Nephron progenitor cell (in vitro differentiated cells): ENCODE data around the gene MED10.

Experiments
- DNase-seq: peaks from one replicate; pipeline ENCODE4 v3.0.0; 2021
- H3K27ac Mint-ChIP-seq: 2 replicates; pipeline ENCODE4 v1.8.0; 2021; ENCODE audit warnings: mild to moderate bottlenecking, moderate library complexity, mixed read lengths
- H3K27me3 Mint-ChIP-seq: 2 replicates; pipeline ENCODE4 v1.8.0; 2021; ENCODE audit warnings: mild to moderate bottlenecking, low read depth, mixed read lengths; ENCODE audit not compliant: poor library complexity
- H3K36me3 Mint-ChIP-seq: 2 replicates; pipeline ENCODE4 v1.8.0; 2021; ENCODE audit warnings: low read depth, mixed read lengths
- H3K4me1 Mint-ChIP-seq: 2 replicates; pipeline ENCODE4 v1.8.0; 2021; ENCODE audit warnings: mixed read lengths
- H3K4me3 Mint-ChIP-seq: 2 replicates; pipeline ENCODE4 v1.8.0; 2021; ENCODE audit warnings: mild to moderate bottlenecking, moderate library complexity, mixed read lengths
- H3K9me3 Mint-ChIP-seq: 2 replicates; pipeline ENCODE4 v1.8.0; 2021; ENCODE audit warnings: mild to moderate bottlenecking, moderate library complexity, mixed read lengths
- CTCF ChIP-seq: fragments of 200-600 bp; sonication (generic); IDR thresholded peaks from 2 replicates; pipeline ENCODE4 v1.5.0; 2021; ENCODE audit warnings: antibody characterized with exemption

The MED10 gene

GRCh38 chr5:6353602-6354302 is 24.6 kb downstream of the MED10 start:
- Mint-ChIP-seq H3K9me3 (no peaks in the 10 kb centered on the region), H3K36me3 (no peaks in the 10 kb centered on the region), H3K4me1 (no peaks in the 10 kb centered on the region), H3K4me3 (no peak overlapping the region), H3K27ac (no peak overlapping the region), H3K27me3 (peaks cover 27% of the 10 kb centered on the region)
- no peak for TF ChIP-seq CTCF
- no peak for DNase-seq

- no peak for TF ChIP-seq CTCF
- H3K4me1 Mint-ChIP-seq, result no peaks in the 10 kb centered on the region
- H3K4me3 Mint-ChIP-seq, result no peak overlapping the region
- DNase-seq, result no peak
- H3K27ac Mint-ChIP-seq, result no peak overlapping the region
- H3K27me3 Mint-ChIP-seq, result peaks cover 46% of the 10 kb centered on the region
- H3K36me3 Mint-ChIP-seq, result no peaks in the 10 kb centered on the region
- no peaks in the 10 kb centered on the region for H3K9me3 Mint-ChIP-seq
Measured at GRCh38 chr5:6350277-6351090, 27.9 kb downstream of the MED10 start.

- H3K9me3 Mint-ChIP-seq, result no peaks in the 10 kb centered on the region
- H3K27ac Mint-ChIP-seq, result no peak overlapping the region
- peaks cover 42% of the 10 kb centered on the region for H3K27me3 Mint-ChIP-seq
- TF ChIP-seq CTCF, result no peak
- no peak for DNase-seq
- no peaks in the 10 kb centered on the region for H3K36me3 Mint-ChIP-seq
- H3K4me3 Mint-ChIP-seq, result no peak overlapping the region
- H3K4me1 Mint-ChIP-seq, result no peaks in the 10 kb centered on the region
Measured at GRCh38 chr5:6349387-6349786, 29.0 kb downstream of the MED10 start.

GRCh38 chr5:6348476-6349000 is 29.8 kb downstream of the MED10 start:
- H3K36me3 Mint-ChIP-seq, result no peaks in the 10 kb centered on the region
- no peaks in the 10 kb centered on the region for H3K9me3 Mint-ChIP-seq
- H3K27ac Mint-ChIP-seq, result no peak overlapping the region
- DNase-seq, result no peak
- H3K4me1 Mint-ChIP-seq, result no peaks in the 10 kb centered on the region
- TF ChIP-seq CTCF, result no peak
- H3K27me3 Mint-ChIP-seq, result peaks cover 42% of the 10 kb centered on the region
- H3K4me3 Mint-ChIP-seq, result no peak overlapping the region

GRCh38 chr5:6347673-6348072 is 30.7 kb downstream of the MED10 start:
- Mint-ChIP-seq H3K4me3 (no peak overlapping the region), H3K27me3 (peaks cover 42% of the 10 kb centered on the region), H3K9me3 (no peaks in the 10 kb centered on the region), H3K4me1 (no peaks in the 10 kb centered on the region), H3K36me3 (no peaks in the 10 kb centered on the region), H3K27ac (no peak overlapping the region)
- no peak for TF ChIP-seq CTCF
- no peak for DNase-seq
